Measurements from ENCODE around the gene ZMAT5. TPM values are rescaled to one million over a fixed set of nuclear protein-coding genes. Genes with fewer than 3 reads are reported as not detected.
A peak's percentile ranks its signal among the peaks of the same experiment; 100 is the strongest.

ZMAT5 gene
- polyA plus RNA-seq, 2 of the 4 experiments (the other 2 are of a cell fraction), result 13.0 to 13.3 TPM

DNA sequence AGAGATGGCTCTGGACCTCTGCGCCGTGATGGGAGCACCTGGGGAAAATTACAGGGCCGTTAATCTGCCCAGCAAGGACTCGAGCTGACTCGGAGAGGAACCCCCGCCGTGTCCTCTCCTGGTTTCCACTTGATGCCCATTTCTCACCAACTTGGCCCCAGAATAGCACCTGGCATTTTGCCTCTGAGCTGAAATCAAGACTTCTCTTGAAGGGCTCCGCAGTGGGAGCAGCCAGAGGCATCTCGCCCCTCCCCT is 66.0 kb downstream of the ZMAT5 start:
- Histone ChIP-seq H3K4me2 (no peak overlapping the region; the same call in 2 of the 3 replicates), H3K4me1 (peaks cover 39% of the 10 kb centered on the region), H3K4me3 (no peak overlapping the region), H3K27ac (peak overlapping the region in 1 of 2 experiments; percentile 78; a peak in 3 of 6 replicates), H3K9me3 (no peaks in the 10 kb centered on the region)
- DNase-seq (ENCODE audit: low read depth in 1 of 2, low spot score in 1 of 2) (no peak), ATAC-seq (no peak), FAIRE-seq (no peak)
- no peak for TF ChIP-seq GATA3 (IDR thresholded peaks at IDR 0.05; ENCODE audit: borderline replicate concordance)
- no peak for TF ChIP-seq HOXA7 (CRISPR knock-in tag; IDR thresholded peaks at IDR 0.05)
- TF ChIP-seq ZFP36 (IDR thresholded peaks at IDR 0.05; ENCODE audit: borderline replicate concordance, partially characterized antibody), result no peak
- TF ChIP-seq CBX2 (IDR thresholded peaks at IDR 0.05; ENCODE audit: borderline replicate concordance, low read depth), result no peak
- no peak for TF ChIP-seq NFE2L2 (conservative IDR thresholded peaks at IDR 0.05; ENCODE audit: low read length)
- TF ChIP-seq KDM5A (IDR thresholded peaks at IDR 0.05), result no peak
- no peak for TF ChIP-seq JUNB (IDR thresholded peaks at IDR 0.05)
- TF ChIP-seq JUN (IDR thresholded peaks at IDR 0.05), result no peak
- TF ChIP-seq, protein P1, sequence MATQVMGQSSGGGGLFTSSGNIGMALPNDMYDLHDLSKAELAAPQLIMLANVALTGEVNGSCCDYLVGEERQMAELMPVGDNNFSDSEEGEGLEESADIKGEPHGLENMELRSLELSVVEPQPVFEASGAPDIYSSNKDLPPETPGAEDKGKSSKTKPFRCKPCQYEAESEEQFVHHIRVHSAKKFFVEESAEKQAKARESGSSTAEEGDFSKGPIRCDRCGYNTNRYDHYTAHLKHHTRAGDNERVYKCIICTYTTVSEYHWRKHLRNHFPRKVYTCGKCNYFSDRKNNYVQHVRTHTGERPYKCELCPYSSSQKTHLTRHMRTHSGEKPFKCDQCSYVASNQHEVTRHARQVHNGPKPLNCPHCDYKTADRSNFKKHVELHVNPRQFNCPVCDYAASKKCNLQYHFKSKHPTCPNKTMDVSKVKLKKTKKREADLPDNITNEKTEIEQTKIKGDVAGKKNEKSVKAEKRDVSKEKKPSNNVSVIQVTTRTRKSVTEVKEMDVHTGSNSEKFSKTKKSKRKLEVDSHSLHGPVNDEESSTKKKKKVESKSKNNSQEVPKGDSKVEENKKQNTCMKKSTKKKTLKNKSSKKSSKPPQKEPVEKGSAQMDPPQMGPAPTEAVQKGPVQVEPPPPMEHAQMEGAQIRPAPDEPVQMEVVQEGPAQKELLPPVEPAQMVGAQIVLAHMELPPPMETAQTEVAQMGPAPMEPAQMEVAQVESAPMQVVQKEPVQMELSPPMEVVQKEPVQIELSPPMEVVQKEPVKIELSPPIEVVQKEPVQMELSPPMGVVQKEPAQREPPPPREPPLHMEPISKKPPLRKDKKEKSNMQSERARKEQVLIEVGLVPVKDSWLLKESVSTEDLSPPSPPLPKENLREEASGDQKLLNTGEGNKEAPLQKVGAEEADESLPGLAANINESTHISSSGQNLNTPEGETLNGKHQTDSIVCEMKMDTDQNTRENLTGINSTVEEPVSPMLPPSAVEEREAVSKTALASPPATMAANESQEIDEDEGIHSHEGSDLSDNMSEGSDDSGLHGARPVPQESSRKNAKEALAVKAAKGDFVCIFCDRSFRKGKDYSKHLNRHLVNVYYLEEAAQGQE (IDR thresholded peaks at IDR 0.05), result no peak
- TF ChIP-seq, protein P2, sequence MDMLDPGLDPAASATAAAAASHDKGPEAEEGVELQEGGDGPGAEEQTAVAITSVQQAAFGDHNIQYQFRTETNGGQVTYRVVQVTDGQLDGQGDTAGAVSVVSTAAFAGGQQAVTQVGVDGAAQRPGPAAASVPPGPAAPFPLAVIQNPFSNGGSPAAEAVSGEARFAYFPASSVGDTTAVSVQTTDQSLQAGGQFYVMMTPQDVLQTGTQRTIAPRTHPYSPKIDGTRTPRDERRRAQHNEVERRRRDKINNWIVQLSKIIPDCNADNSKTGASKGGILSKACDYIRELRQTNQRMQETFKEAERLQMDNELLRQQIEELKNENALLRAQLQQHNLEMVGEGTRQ (IDR thresholded peaks at IDR 0.05), result no peak
- no peak for TF ChIP-seq CEBPB (IDR thresholded peaks at IDR 0.05)
- TF ChIP-seq, protein P3, sequence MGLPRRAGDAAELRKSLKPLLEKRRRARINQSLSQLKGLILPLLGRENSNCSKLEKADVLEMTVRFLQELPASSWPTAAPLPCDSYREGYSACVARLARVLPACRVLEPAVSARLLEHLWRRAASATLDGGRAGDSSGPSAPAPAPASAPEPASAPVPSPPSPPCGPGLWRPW (IDR thresholded peaks at IDR 0.05), result no peak
- no peak for TF ChIP-seq HOXB13 (CRISPR knock-in tag; IDR thresholded peaks at IDR 0.05; ENCODE audit: low read depth)
- no peak for TF ChIP-seq PHF8 (IDR thresholded peaks at IDR 0.05; ENCODE audit: borderline replicate concordance, low read depth)
- no peak for TF ChIP-seq SMC3 (IDR thresholded peaks at IDR 0.05)
- TF ChIP-seq ESRRA (IDR thresholded peaks at IDR 0.05; ENCODE audit: borderline replicate concordance, low read length), result no peak
- TF ChIP-seq, protein P4, sequence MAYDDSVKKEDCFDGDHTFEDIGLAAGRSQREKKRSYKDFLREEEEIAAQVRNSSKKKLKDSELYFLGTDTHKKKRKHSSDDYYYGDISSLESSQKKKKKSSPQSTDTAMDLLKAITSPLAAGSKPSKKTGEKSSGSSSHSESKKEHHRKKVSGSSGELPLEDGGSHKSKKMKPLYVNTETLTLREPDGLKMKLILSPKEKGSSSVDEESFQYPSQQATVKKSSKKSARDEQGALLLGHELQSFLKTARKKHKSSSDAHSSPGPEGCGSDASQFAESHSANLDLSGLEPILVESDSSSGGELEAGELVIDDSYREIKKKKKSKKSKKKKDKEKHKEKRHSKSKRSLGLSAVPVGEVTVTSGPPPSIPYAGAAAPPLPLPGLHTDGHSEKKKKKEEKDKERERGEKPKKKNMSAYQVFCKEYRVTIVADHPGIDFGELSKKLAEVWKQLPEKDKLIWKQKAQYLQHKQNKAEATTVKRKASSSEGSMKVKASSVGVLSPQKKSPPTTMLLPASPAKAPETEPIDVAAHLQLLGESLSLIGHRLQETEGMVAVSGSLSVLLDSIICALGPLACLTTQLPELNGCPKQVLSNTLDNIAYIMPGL (CRISPR knock-in tag; IDR thresholded peaks at IDR 0.05; ENCODE audit: borderline replicate concordance), result no peak
- CTCF ChIA-PET, result interaction anchor here (1.2 to 3.2 kb wide), 5 partner anchors 11 to 304 kb away, joined by 3 to 17 read pairs (median 10); partner anchors contain the start of gene ASCC2
- WGBS (ENCODE audit: missing lambda C conversion rate), result 88% methylated on average over 9 of the region's 9 CpGs
- POLR2A ChIA-PET, result no interaction called here

DNA sequence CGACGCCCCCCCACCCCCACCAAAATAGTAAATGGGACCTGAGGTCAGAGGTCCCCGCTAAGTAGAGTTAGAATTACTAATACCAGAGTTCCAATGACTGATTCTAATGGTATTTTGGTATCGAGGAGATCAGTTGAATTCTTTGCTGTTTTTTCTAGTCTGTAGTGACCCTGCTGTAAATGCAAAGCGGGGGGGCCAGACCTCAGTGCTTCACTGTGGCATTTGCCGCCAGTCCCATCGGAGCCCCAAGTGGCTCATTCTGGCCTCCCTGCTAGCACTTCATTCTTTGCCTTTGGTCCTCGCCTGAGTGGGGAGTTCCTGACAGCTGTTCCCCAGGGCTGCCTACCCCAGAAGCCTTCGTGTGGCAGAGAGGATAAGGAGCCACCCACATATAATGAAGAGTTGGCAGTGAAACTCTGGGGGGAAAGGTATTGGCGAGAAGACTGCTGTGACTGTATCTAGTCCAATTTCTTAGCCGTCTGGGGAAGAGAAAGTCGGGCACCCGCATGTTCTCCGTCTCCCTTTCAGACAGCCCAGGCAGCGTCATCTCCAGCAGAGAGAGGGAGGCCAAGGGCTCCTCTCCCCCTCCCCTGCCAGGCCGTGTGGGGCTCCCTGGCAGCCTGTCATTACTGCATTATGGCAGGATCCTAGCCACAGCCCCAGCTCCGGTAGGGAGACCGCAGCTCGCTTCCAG is 66.5 kb downstream of the ZMAT5 start:
- POLR2A ChIA-PET, result no interaction called here
- CTCF ChIA-PET, result interaction anchor here (0.6 to 3.2 kb wide), 4 partner anchors 11 to 305 kb away, joined by 3 to 17 read pairs (median 8); no protein-coding TSS in a partner anchor
- ATAC-seq, result no peak
- H3K4me2 ChIP-seq, result no peak overlapping the region
- TF ChIP-seq GATA3 (IDR thresholded peaks at IDR 0.05; ENCODE audit: borderline replicate concordance) (no peak), JUNB (IDR thresholded peaks at IDR 0.05) (no peak), SMC3 (IDR thresholded peaks at IDR 0.05) (no peak), ESRRA (IDR thresholded peaks at IDR 0.05; ENCODE audit: borderline replicate concordance, low read length) (no peak), POLR2A (IDR thresholded peaks at IDR 0.05; ENCODE audit: low read length) (no peak)
- TF ChIP-seq, protein P5, sequence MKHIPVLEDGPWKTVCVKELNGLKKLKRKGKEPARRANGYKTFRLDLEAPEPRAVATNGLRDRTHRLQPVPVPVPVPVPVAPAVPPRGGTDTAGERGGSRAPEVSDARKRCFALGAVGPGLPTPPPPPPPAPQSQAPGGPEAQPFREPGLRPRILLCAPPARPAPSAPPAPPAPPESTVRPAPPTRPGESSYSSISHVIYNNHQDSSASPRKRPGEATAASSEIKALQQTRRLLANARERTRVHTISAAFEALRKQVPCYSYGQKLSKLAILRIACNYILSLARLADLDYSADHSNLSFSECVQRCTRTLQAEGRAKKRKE (CRISPR knock-in tag; IDR thresholded peaks at IDR 0.05; ENCODE audit: low read depth), result no peak
- no peak for DNase-seq (ENCODE audit: low read depth in 1 of 2, low spot score in 1 of 2)
- no peak for FAIRE-seq
- no peak overlapping the region for H3K4me3 ChIP-seq
- 79% methylated on average over 16 of the region's 19 CpGs for WGBS (ENCODE audit: missing lambda C conversion rate)
- peak overlapping the region in 1 of 2 experiments; percentile 78; a peak in 1 of 6 replicates for H3K27ac ChIP-seq
- H3K4me1 ChIP-seq, result peaks cover 39% of the 10 kb centered on the region
- no peaks in the 10 kb centered on the region for H3K9me3 ChIP-seq

Data from A549 (cell line).